ENCODE measurements around the gene COA6. TPM values are rescaled to one million over a fixed set of nuclear protein-coding genes. Genes with fewer than 3 reads are reported as not detected.
"Not testable (repeated sequence)": the region's sequence is repeated elsewhere in the genome, so short reads cannot be mapped to it uniquely, and the experiment has no call there.

The COA6 gene
- total RNA-seq, 4 donors from 2014 or later, result 8.6 to 21.4 (median 16.3) TPM

DNA sequence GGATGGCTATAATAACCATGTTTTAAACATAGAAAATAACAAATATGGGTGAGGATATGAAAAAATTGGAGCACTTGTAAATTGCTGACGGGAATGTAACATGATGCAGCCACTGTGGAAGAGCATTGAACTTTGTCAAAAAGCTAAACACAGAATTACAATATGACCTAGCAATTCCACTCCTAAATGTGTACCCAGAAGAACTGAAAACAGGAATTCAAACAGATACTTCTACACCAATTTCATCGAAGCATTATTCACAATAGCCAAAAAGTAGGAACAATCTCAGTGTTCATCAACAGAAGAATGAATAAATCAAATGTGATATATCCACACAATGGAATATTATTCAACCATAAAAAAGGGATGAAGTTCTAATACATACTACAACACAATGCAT is 32.7 kb upstream of the COA6 start:
- no peak for DNase-seq (ENCODE audit: low spot score in 2 of 2)
- Histone ChIP-seq H3K36me3 (no peaks in the 10 kb centered on the region), H3K27ac (no peak overlapping the region), H3K27me3 (no peaks in the 10 kb centered on the region), H3K9me3 (peaks cover 12% of the 10 kb centered on the region), H3K4me3 (no peak overlapping the region), H3K4me1 (no peaks in the 10 kb centered on the region)
- TF ChIP-seq, protein P1, sequence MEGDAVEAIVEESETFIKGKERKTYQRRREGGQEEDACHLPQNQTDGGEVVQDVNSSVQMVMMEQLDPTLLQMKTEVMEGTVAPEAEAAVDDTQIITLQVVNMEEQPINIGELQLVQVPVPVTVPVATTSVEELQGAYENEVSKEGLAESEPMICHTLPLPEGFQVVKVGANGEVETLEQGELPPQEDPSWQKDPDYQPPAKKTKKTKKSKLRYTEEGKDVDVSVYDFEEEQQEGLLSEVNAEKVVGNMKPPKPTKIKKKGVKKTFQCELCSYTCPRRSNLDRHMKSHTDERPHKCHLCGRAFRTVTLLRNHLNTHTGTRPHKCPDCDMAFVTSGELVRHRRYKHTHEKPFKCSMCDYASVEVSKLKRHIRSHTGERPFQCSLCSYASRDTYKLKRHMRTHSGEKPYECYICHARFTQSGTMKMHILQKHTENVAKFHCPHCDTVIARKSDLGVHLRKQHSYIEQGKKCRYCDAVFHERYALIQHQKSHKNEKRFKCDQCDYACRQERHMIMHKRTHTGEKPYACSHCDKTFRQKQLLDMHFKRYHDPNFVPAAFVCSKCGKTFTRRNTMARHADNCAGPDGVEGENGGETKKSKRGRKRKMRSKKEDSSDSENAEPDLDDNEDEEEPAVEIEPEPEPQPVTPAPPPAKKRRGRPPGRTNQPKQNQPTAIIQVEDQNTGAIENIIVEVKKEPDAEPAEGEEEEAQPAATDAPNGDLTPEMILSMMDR (IDR thresholded peaks at IDR 0.05), result no peak
- 97% methylated on average over 2 of the region's 2 CpGs for WGBS

DNA sequence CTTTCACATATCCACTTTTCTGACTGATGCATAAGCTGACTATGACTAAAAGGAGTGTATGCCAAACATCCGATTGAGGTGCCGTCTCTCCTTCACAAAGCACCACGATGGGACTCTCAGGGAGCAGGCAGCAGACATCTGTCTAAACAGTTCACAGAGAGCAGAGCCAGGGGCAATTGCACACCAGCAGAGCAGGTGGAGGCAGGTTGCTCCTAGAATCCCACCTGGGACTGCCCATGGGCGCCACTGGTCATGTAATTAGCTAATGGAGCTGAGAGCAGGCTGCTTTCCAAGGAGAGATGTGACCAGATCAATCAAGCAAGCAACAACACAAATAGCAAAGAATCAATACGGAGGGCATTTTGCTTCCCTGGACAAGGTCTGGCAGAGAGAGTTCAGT is 30.5 kb upstream of the COA6 start:
- no peaks in the 10 kb centered on the region for H3K4me1 ChIP-seq
- WGBS, result 50% methylated on average over 5 of the region's 5 CpGs
- DNase-seq (ENCODE audit: low spot score in 2 of 2), result no peak
- H3K27me3 ChIP-seq, result no peaks in the 10 kb centered on the region
- H3K4me3 ChIP-seq, result no peak overlapping the region
- no peaks in the 10 kb centered on the region for H3K36me3 ChIP-seq
- H3K9me3 ChIP-seq, result no peaks in the 10 kb centered on the region
- H3K27ac ChIP-seq, result no peak overlapping the region
- TF ChIP-seq EP300 (IDR thresholded peaks at IDR 0.05) (no peak), POLR2A (IDR thresholded peaks at IDR 0.05) (no peak), POLR2AphosphoS5 (IDR thresholded peaks at IDR 0.05) (no peak)
- TF ChIP-seq, protein P1 (IDR thresholded peaks at IDR 0.05), result no peak

DNA sequence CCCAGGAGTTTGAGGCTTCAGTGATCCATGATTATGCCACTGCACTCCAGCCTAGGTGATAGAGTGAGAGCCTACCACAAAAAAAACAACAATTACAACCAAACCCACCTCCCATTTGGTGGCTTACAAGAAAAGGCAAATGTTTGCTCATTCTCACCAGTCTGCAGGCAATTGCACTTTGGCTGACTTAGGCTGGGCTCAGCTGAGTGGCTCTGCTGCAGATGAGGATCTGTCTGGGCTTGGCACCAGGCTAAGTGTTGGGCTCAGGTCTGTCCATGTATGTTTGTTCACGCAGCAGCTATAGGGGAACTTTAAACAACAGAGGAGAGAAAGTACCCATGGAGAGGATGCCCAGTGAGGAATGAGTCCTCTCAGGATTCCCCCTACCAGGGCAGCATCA is 28.0 kb upstream of the COA6 start:
- TF ChIP-seq POLR2AphosphoS5 (IDR thresholded peaks at IDR 0.05) (no peak), POLR2A (IDR thresholded peaks at IDR 0.05) (no peak), EP300 (IDR thresholded peaks at IDR 0.05) (no peak)
- TF ChIP-seq, protein P1 (IDR thresholded peaks at IDR 0.05), result no peak
- H3K27ac ChIP-seq, result no peak overlapping the region
- H3K4me1 ChIP-seq, result no peaks in the 10 kb centered on the region
- H3K9me3 ChIP-seq, result no peaks in the 10 kb centered on the region
- WGBS, result 75% methylated on average over 1 of the region's 1 CpG
- H3K36me3 ChIP-seq, result no peaks in the 10 kb centered on the region
- H3K4me3 ChIP-seq, result no peak overlapping the region
- H3K27me3 ChIP-seq, result no peaks in the 10 kb centered on the region
- no peak for DNase-seq (ENCODE audit: low spot score in 2 of 2)

DNA sequence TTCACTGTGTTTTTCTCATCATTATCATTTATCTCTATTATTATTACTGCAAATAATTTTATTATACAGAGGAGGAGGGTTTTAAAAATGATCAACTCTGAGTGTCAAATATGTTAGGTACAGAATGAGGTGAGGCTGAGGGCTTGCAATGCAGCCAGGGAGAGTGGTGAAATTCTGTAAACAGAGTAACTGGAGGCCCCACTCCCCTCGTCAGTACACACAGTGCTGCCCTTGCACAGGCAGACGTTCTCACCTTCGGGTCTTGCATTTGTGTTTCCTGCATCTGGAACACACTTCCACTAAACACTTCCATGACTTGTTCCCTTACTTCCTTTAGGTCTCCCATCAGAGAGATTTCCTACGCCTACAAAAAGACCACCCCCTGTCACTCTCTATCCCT is 24.3 kb upstream of the COA6 start:
- H3K36me3 ChIP-seq, result no peaks in the 10 kb centered on the region
- no peaks in the 10 kb centered on the region for H3K4me1 ChIP-seq
- DNase-seq (ENCODE audit: low spot score in 2 of 2), result no peak
- no peaks in the 10 kb centered on the region for H3K9me3 ChIP-seq
- H3K27ac ChIP-seq, result no peak overlapping the region
- no peaks in the 10 kb centered on the region for H3K27me3 ChIP-seq
- 62% methylated on average over 4 of the region's 4 CpGs for WGBS
- TF ChIP-seq POLR2A (IDR thresholded peaks at IDR 0.05) (no peak), POLR2AphosphoS5 (IDR thresholded peaks at IDR 0.05) (no peak), EP300 (IDR thresholded peaks at IDR 0.05) (no peak)
- TF ChIP-seq, protein P1 (IDR thresholded peaks at IDR 0.05), result no peak
- H3K4me3 ChIP-seq, result no peak overlapping the region

DNA sequence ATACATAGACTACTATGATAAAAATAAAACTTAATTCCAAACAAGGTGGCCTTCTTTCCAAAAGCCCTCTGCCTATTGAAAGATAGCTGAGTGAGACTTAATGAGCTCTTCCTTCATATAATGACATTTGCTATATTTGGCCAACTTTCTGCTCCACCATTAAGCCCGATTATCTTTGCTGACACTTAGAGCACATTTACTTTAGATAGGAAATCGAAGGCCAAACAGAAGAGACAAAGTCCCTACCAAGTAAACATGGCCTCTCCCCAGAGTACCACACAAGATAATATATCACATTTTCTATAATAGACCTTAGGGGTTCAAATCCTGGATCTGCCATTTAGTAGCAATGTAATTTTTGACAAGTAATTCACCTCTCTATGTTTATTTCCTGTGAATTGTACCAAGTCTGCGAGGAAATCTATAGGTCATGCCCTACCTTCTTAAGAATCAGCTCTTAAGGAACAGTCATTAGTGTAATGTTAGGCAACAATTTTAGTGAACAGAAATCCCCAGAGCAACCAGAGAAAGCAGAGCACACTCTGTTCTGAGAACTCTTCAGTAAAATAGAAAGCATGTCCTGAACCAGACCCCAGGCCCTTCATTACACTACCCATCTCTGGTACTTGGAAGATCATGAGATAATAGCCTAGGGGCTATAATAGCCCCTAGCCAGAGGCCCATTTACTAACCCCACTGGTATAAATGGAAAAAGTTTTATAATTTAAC is 17.3 kb upstream of the COA6 start:
- no peaks in the 10 kb centered on the region for H3K9me3 ChIP-seq
- H3K27ac ChIP-seq, result no peak overlapping the region
- H3K4me1 ChIP-seq, result no peaks in the 10 kb centered on the region
- peak overlapping the region; percentile 42 for H3K4me3 ChIP-seq
- TF ChIP-seq POLR2A (IDR thresholded peaks at IDR 0.05) (no peak), EP300 (IDR thresholded peaks at IDR 0.05) (no peak), POLR2AphosphoS5 (IDR thresholded peaks at IDR 0.05) (no peak)
- TF ChIP-seq, protein P1 (IDR thresholded peaks at IDR 0.05), result no peak
- H3K36me3 ChIP-seq, result no peaks in the 10 kb centered on the region
- peaks cover 11% of the 10 kb centered on the region for H3K27me3 ChIP-seq
- DNase-seq (ENCODE audit: low spot score in 2 of 2), result no peak
- WGBS, result 88% methylated on average over 3 of the region's 3 CpGs

DNA sequence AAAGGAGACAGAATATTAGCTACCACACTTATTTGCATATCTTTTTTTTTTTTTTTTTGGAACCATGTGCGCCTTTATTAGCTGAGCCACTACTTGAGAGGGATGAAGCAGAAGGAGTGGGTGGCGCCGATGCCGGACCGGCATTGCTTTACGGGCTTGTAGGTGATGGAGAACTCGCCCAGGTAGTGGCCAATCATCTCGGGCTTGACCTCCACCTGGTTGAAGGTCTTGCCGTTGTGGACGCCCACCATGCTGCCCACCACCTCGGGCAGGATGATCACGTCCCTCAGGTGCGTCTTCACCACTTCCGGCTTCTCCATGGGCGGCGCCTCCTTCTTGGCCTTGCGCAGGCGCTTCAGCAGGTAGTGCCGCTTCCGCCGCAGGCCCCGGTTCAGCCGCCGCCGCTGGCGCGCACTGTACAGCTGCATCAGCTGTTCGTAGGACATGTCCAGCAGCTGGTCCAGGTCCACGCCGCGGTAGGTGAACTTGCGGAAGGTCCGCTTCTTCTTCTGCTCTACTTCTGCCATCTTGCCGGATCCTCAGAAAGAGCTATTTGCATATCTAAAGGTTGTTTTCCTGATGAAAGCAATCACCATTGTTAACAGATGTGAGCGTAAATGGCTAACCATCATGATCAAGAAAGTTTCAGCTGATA is 16.5 kb upstream of the COA6 start:
- not testable (repeated sequence) for H3K4me1 ChIP-seq; H3K36me3 ChIP-seq; DNase-seq (ENCODE audit: low spot score in 2 of 2); H3K27ac ChIP-seq; H3K9me3 ChIP-seq
- WGBS, result 55% methylated on average over 35 of the region's 35 CpGs
- peak overlapping the region; percentile 42 for H3K4me3 ChIP-seq
- H3K27me3 ChIP-seq, result peaks cover 11% of the 10 kb centered on the region

Data from suprapubic skin (tissue), 4 donors.